IPS-18a (cell line): ENCODE results near the gene TIMP3.

Experiments
- H3K27ac ChIP-seq: one replicate; pipeline ENCODE4 v1.5.1; 2013; ENCODE audit warnings: low read length
- H3K27me3 ChIP-seq: one replicate; pipeline ENCODE4 v1.6.1; 2013; ENCODE audit warnings: mild to moderate bottlenecking, low read length; ENCODE audit not compliant: control insufficient read depth, insufficient read depth
- H3K36me3 ChIP-seq: one replicate; pipeline ENCODE4 v1.6.1; 2013; ENCODE audit warnings: low read depth, low read length; ENCODE audit not compliant: control insufficient read depth
- H3K4me1 ChIP-seq: one replicate; pipeline ENCODE4 v1.6.1; 2013; ENCODE audit warnings: low read depth, low read length; ENCODE audit not compliant: control insufficient read depth
- H3K4me3 ChIP-seq: one replicate; pipeline ENCODE4 v1.5.1; 2013; ENCODE audit warnings: low read length
- H3K9ac ChIP-seq: one replicate; pipeline ENCODE4 v1.6.1; 2013; ENCODE audit warnings: mild to moderate bottlenecking, low read length, moderate library complexity
- H3K9me3 ChIP-seq: one replicate; pipeline ENCODE4 v1.6.1; 2013; ENCODE audit warnings: low read depth, low read length; ENCODE audit not compliant: control insufficient read depth

Gene TIMP3

DNA sequence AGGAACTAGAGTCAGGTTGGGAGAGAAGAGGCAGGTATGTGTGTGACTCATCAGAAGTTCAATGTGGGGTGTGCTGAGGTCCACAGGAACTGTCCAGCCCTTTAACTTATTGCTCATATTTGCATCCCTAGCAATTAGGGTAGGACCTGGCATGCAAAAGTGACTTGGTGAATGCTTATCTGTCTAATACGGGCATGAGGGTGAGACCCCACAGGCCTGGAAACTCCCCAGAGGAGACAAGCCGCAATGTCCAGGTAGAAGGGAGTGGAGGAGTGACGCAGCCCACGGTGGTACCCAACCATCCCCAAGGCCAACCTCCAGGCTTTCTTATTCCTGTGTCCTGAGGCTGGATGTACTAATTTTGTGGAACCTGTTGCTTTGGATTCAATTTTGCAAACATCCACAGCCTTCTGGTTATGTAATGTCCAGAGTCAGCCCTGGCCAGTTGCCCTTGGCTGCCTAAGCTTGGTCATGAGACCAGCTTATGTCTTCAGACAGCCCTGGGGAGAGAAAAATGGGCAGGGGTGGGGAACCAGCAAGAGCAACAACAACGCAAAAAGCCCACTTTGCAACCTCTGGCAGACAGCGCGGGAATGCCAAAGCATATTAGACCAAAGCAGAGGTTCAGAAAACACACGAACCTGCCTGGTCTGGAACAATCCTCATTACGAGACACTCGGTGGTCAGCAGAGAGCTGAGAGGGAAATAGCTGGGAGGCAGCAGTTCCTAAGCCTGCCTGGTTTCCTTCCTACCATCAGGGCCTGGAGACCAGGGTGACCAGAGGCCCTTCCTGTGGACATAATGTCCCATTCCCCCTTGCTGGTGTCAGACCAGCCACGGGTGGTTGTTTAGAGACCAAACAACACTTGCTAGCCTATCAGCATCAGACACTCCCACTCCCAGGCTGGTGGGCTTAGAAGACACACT is 49.3 kb downstream of the TIMP3 start:
- Histone ChIP-seq H3K36me3 (no peaks in the 10 kb centered on the region), H3K4me1 (no peaks in the 10 kb centered on the region), H3K4me3 (no peak overlapping the region), H3K27ac (no peak overlapping the region), H3K27me3 (no peaks in the 10 kb centered on the region), H3K9me3 (no peaks in the 10 kb centered on the region), H3K9ac (no peak overlapping the region)

DNA sequence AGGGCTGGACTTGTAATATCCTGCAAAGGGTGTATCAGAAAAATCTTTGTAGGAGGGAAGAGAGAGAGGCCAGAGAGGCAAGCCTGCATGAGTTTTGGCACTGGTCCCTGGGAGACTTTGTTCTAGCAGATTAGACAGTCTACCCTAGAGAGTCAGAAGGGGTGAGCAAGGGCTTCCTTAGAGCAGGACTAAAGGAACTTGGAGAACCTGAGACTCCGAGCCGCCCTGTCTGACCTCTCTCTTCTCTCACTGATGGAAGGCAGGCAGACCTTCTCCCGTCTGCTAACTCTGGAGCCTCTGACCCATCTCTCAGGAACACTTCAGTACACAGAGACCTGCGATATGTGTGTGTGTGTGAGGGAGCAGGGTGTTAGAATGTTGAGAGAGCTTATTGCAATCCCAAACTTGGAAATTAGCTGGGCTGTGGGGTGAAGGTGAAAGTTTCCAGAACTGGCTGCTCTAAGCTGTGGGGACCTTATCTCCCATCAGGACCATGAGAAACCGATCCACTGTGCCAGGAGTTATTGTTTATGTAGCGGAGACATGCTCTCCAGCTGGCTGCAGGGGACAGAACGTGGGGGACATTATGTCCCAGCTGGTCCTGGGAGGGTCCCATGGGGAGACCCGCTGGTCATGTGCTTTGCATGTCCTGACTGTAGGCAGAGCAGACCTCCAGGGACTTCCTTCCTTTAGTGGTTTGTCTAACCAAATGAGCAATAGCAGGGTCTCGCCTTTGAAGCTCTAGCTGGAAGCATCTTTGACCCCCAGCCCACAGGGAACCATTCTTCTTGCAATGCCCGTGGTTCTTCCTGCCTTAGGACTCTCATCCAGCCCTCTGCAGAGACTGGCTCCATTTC is 51.1 kb downstream of the TIMP3 start:
- Histone ChIP-seq H3K4me1 (no peaks in the 10 kb centered on the region), H3K4me3 (no peak overlapping the region), H3K27ac (no peak overlapping the region), H3K27me3 (no peaks in the 10 kb centered on the region), H3K36me3 (peaks cover 3% of the 10 kb centered on the region), H3K9ac (no peak overlapping the region), H3K9me3 (no peaks in the 10 kb centered on the region)

DNA sequence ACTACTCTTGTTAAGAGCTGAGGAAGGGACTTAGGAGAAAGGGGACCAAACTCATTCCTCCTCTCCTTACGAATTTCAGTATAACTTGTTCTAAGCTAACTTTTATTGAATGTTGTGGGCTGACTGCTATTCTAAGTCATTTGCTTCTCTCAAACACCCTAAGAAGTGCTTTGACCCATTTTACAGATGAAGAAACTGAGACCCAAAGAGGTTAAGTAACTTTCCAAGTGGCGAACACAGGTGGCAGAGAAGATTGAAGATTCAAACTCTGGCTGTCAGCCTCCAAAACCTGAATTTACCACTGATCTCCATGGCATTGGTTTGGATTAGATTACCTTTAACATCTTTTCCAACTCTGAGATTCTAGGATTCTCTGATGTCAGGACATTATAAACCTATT is 52.2 kb downstream of the TIMP3 start:
- Histone ChIP-seq H3K9ac (no peak overlapping the region), H3K36me3 (peaks cover 6% of the 10 kb centered on the region), H3K27ac (no peak overlapping the region), H3K4me3 (no peak overlapping the region), H3K27me3 (no peaks in the 10 kb centered on the region), H3K4me1 (no peaks in the 10 kb centered on the region), H3K9me3 (no peaks in the 10 kb centered on the region)

DNA sequence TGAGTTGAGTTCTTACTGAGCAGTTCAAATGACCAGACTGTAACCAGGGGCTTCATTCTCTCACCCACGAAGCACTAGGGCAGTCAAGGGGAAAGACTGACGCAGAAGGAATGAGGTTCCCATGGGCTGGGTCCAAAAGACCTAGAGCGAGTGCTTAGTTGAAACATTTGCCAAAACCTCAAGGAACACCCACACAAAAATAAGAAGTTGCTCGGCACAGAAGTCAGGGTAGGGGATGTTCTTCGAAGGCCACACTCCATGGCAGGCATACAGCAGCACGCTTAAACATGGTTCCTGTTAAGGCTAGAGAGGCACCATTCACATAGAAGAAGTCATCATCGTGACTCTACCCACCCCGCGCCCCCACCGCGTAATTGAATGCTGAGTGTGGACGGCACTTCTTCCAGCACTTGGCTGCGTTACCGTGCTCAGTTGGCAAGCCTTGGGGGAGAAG is 52.9 kb downstream of the TIMP3 start:
- Histone ChIP-seq H3K9me3 (no peaks in the 10 kb centered on the region), H3K9ac (no peak overlapping the region), H3K4me3 (no peak overlapping the region), H3K27me3 (no peaks in the 10 kb centered on the region), H3K36me3 (peaks cover 6% of the 10 kb centered on the region), H3K4me1 (no peaks in the 10 kb centered on the region), H3K27ac (no peak overlapping the region)

DNA sequence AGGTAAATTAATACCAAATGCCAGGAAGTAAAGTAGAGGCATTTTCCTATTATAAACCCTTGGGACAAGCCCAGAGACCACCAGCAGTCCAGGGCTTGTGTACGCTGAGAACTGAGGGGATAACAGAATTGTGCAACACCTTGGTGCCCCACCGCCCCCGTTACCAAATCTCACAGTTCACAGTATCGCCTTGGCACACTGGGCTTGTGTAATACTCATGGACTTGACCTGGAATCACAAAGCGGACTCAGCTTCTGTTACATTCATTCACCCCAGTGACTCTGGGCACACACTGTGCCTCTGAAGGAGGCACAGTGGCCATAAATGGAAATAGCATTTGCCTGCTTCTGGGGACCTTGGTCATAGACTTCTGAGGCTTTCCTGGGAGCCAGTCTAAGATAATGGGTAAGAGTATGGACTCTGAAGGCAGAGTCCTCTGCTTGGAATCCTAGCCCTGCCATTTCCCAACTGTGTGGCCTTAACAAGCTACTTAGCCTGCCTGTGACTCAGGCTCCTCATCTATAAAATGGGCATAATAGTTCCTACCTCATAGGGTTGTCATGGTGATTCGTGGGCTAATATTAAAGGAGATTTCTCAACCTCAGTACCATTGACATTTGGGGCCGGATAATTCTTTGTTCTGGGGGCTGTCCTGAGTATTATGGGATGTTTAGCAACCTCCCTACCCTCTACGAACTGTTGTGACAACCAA is 53.7 kb downstream of the TIMP3 start:
- Histone ChIP-seq H3K4me1 (no peaks in the 10 kb centered on the region), H3K9ac (no peak overlapping the region), H3K4me3 (no peak overlapping the region), H3K36me3 (peaks cover 6% of the 10 kb centered on the region), H3K27ac (no peak overlapping the region), H3K9me3 (no peaks in the 10 kb centered on the region), H3K27me3 (no peaks in the 10 kb centered on the region)

DNA sequence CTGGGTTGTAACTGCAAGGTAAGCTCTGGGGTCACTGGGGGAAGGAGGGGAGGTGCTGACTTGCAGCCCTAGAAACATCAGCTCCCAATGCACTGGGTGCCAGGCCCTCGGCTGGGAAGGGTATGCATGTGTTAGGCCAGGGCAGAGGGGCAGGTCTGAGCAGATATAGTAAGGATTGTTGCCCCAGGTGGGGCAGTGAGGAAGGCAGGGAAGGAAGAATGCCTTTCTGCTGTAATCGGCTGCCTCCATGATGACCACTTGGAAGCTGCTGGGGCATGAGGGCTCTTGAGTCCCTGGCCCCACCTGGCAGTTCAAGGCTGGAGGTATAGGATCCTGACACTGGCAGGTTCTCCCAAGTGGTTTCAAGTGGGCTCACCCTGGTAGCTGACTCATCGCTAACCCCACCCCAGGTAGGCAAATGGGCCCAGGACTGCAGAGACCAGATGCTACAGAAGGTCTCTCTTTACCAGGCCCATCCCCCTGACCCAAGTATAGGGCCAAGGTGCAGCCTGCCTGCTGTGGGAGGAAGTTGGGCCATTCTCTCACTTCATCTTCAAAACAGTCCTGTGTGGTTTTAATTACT is 56.7 kb downstream of the TIMP3 start:
- Histone ChIP-seq H3K27me3 (no peaks in the 10 kb centered on the region), H3K9me3 (no peaks in the 10 kb centered on the region), H3K27ac (no peak overlapping the region), H3K9ac (no peak overlapping the region), H3K36me3 (peaks cover 12% of the 10 kb centered on the region), H3K4me3 (no peak overlapping the region), H3K4me1 (no peaks in the 10 kb centered on the region)

DNA sequence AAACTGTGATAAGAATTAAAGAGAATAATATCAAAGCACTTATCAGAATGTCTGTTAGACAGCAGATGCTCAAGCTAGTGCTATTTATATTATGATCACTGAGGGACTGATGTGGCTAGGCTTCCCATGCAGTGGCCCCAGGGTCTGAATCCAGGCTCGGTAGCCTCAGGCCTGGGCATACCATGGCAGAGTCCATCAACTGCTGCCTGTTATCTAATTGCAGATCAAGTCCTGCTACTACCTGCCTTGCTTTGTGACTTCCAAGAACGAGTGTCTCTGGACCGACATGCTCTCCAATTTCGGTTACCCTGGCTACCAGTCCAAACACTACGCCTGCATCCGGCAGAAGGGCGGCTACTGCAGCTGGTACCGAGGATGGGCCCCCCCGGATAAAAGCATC is 57.5 kb downstream of the TIMP3 start:
- Histone ChIP-seq H3K4me3 (no peak overlapping the region), H3K9ac (no peak overlapping the region), H3K27me3 (no peaks in the 10 kb centered on the region), H3K36me3 (peaks cover 12% of the 10 kb centered on the region), H3K27ac (no peak overlapping the region), H3K9me3 (no peaks in the 10 kb centered on the region), H3K4me1 (no peaks in the 10 kb centered on the region)

DNA sequence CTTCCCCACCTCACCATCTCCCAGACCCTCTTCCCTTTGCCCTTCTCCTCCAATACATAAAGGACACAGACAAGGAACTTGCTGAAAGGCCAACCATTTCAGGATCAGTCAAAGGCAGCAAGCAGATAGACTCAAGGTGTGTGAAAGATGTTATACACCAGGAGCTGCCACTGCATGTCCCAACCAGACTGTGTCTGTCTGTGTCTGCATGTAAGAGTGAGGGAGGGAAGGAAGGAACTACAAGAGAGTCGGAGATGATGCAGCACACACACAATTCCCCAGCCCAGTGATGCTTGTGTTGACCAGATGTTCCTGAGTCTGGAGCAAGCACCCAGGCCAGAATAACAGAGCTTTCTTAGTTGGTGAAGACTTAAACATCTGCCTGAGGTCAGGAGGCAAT is 58.2 kb downstream of the TIMP3 start:
- no peak overlapping the region for H3K27ac ChIP-seq
- no peaks in the 10 kb centered on the region for H3K4me1 ChIP-seq
- H3K9me3 ChIP-seq = no peaks in the 10 kb centered on the region
- H3K9ac ChIP-seq = no peak overlapping the region
- no peak overlapping the region for H3K4me3 ChIP-seq
- H3K36me3 ChIP-seq = peaks cover 12% of the 10 kb centered on the region
- H3K27me3 ChIP-seq = no peaks in the 10 kb centered on the region

DNA sequence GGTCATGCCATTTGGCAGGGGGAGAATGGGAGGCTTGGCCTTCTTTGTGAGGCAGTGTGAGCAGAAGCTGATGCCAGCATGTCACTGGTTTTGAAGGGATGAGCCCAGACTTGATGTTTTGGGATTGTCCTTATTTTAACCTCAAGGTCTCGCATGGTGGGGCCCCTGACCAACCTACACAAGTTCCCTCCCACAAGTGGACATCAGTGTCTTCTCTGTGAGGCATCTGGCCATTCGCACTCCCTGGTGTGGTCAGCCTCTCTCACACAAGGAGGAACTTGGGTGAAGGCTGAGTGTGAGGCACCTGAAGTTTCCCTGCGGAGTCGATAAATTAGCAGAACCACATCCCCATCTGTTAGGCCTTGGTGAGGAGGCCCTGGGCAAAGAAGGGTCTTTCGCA is 59.8 kb downstream of the TIMP3 start:
- Histone ChIP-seq H3K27me3 (no peaks in the 10 kb centered on the region), H3K4me3 (no peak overlapping the region), H3K9ac (no peak overlapping the region), H3K4me1 (no peaks in the 10 kb centered on the region), H3K9me3 (no peaks in the 10 kb centered on the region), H3K27ac (no peak overlapping the region), H3K36me3 (peaks cover 12% of the 10 kb centered on the region)

DNA sequence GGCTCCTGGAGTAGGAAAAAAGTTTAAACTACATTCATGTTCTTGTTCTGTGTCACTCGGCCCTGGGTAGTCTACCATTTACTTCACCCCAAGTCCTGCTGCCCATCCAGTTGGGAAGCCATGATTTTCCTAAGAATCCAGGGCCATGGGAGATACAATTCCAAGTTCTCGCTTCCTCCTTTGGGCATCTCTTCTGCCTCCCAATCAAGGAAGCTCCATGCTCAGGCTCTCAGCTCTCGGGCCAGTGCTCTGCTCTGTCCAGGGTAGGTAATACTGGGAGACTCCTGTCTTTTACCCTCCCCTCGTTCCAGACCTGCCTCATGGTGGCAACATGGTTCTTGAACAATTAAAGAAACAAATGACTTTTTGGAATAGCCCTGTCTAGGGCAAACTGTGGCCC is 60.6 kb downstream of the TIMP3 start:
- no peaks in the 10 kb centered on the region for H3K9me3 ChIP-seq
- peaks cover 12% of the 10 kb centered on the region for H3K36me3 ChIP-seq
- no peak overlapping the region for H3K27ac ChIP-seq
- no peak overlapping the region for H3K4me3 ChIP-seq
- no peak overlapping the region for H3K9ac ChIP-seq
- no peaks in the 10 kb centered on the region for H3K4me1 ChIP-seq
- H3K27me3 ChIP-seq = no peaks in the 10 kb centered on the region
